Hypothalamus (tissue), 51 donors: ENCODE data around the gene SLC6A20.

Source experiments
- DNase-seq, 51 donors: peaks; one replicate each; lab custom pipeline; 2025; lab: John Stamatoyannopoulos, UW

Gene SLC6A20

GRCh38 chr3:45803252-45803935 is 7.1 kb upstream of the SLC6A20 start:
- DNase-seq, result no peak

GRCh38 chr3:45802146-45802545 is 5.8 kb upstream of the SLC6A20 start:
- no peak for DNase-seq

GRCh38 chr3:45800611-45801010 is 4.3 kb upstream of the SLC6A20 start:
- DNase-seq, result no peak

GRCh38 chr3:45799586-45799985 is 3.2 kb upstream of the SLC6A20 start:
- no peak for DNase-seq

- DNase-seq, result no peak
These were observed 1.7 kb upstream of the SLC6A20 start for GRCh38 chr3:45798034-45798433.

- DNase-seq, result no peak
These were observed 734 bp upstream of the SLC6A20 start for GRCh38 chr3:45796902-45797637.

- no peak for DNase-seq
These were observed 841 bp downstream of the SLC6A20 start for GRCh38 chr3:45795509-45795881.

GRCh38 chr3:45794660-45795059 is 1.7 kb downstream of the SLC6A20 start:
- no peak for DNase-seq

GRCh38 chr3:45794177-45794560 is 2.2 kb downstream of the SLC6A20 start:
- DNase-seq, result no peak

GRCh38 chr3:45793482-45794176 is 2.7 kb downstream of the SLC6A20 start:
- no peak for DNase-seq

- no peak for DNase-seq
These were observed 3.7 kb downstream of the SLC6A20 start for GRCh38 chr3:45792516-45793172.

GRCh38 chr3:45792036-45792435 is 4.3 kb downstream of the SLC6A20 start:
- no peak for DNase-seq

GRCh38 chr3:45790596-45790995 is 5.7 kb downstream of the SLC6A20 start:
- no peak for DNase-seq

- no peak for DNase-seq
These were observed 7.0 kb downstream of the SLC6A20 start for GRCh38 chr3:45789235-45789812.

- DNase-seq, result no peak
These were observed 8.8 kb downstream of the SLC6A20 start for GRCh38 chr3:45787551-45787950.

- DNase-seq, result peak in 1 of 51 donors; percentile 20
These were observed 9.4 kb downstream of the SLC6A20 start for GRCh38 chr3:45786801-45787495.

GRCh38 chr3:45785605-45786150 is 10.7 kb downstream of the SLC6A20 start:
- no peak for DNase-seq

- DNase-seq, result no peak
These were observed 12.7 kb downstream of the SLC6A20 start for GRCh38 chr3:45783667-45784066.

- no peak for DNase-seq
These were observed 14.0 kb downstream of the SLC6A20 start for GRCh38 chr3:45782381-45782780.

GRCh38 chr3:45781841-45782240 is 14.5 kb downstream of the SLC6A20 start:
- no peak for DNase-seq
